GM12872 (cell line): Measurements from ENCODE around the gene ZSCAN18.

Experiments
- TF ChIP-seq, protein P1 (sequence below): IDR thresholded peaks from 3 replicates; pipeline ENCODE4 v1.5.1; 2011; ENCODE audit warnings: low read depth, mild to moderate bottlenecking, low read length, moderate library complexity; ENCODE audit not compliant: insufficient read depth

Gene ZSCAN18

DNA sequence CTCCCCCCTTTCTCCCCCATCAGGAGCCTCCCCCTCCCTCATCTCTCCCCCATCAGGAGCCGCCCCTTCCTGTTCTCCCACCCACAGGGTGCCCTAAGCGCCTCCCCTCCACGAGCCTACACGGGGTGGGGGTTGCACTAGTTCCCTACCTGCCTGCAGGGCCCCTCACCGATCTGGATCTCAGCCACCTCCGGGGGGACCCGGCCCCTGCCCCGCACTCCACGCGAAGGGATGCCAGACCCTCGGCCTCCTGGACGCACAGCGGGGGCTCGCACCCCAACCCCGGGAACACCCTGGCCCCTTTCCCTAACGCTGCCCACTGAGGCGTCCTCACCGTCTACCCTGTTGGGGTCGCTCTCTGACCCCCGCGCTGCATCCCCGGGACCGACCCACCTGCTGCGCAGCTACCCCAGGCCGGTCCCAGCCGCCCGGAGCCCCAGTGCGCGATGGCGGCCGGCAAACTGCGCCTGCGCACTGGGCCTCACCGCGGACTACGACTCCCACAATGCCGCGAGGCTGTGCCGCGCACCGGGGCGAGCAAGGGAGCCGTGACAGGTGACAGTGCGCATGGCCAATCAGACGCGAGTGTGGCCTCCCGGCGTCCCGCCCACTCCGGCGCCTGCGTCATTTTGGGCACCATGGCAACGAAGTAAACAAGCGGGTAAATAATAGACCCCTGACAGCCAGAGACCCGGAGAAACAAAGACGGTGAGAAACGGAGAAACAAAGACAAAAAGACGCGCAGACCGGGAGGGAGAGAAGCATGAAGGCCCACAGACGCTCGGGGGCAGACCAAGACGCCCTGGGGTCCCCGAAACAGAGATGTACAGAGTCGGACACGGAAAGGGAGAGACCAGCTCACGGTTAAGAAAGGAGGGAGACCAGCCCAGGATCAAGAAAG, at the start of gene ZSCAN18:
Gene ZSCAN18, minus strand, starts transcription at position 451 of the 901 bp plus-strand sequence. CDS start 7,964 bp downstream, outside the sequence.
- TF ChIP-seq, protein P1, sequence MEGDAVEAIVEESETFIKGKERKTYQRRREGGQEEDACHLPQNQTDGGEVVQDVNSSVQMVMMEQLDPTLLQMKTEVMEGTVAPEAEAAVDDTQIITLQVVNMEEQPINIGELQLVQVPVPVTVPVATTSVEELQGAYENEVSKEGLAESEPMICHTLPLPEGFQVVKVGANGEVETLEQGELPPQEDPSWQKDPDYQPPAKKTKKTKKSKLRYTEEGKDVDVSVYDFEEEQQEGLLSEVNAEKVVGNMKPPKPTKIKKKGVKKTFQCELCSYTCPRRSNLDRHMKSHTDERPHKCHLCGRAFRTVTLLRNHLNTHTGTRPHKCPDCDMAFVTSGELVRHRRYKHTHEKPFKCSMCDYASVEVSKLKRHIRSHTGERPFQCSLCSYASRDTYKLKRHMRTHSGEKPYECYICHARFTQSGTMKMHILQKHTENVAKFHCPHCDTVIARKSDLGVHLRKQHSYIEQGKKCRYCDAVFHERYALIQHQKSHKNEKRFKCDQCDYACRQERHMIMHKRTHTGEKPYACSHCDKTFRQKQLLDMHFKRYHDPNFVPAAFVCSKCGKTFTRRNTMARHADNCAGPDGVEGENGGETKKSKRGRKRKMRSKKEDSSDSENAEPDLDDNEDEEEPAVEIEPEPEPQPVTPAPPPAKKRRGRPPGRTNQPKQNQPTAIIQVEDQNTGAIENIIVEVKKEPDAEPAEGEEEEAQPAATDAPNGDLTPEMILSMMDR: no peak

DNA sequence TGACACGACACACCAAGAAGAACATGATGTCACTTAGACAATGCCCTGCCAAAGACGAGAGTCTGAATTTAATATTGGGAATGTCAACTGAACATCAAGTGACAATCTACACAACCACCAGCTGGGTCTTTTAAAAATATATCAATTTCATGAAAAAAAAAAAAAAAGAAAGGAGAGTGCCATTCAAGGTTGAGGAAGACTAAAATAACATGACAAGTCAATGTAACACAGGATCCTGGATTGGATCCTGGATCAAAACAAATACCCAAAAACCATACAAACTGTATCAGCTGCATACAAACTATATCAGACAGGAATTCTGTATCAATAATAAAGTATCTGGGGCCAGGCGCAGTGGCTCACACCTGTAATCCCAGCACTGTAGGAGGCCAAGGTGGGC, 47.8 kb upstream of the ZSCAN18 start:
- TF ChIP-seq, protein P1: no peak

- TF ChIP-seq, protein P1: no peak
Observed at GRCh38 chr19:58134244-58134643, 36.2 kb upstream of the ZSCAN18 start.

GRCh38 chr19:58129284-58129683, 31.3 kb upstream of the ZSCAN18 start:
- TF ChIP-seq, protein P1: no peak

GRCh38 chr19:58128041-58128685, 30.1 kb upstream of the ZSCAN18 start:
- TF ChIP-seq, protein P1: no peak

DNA sequence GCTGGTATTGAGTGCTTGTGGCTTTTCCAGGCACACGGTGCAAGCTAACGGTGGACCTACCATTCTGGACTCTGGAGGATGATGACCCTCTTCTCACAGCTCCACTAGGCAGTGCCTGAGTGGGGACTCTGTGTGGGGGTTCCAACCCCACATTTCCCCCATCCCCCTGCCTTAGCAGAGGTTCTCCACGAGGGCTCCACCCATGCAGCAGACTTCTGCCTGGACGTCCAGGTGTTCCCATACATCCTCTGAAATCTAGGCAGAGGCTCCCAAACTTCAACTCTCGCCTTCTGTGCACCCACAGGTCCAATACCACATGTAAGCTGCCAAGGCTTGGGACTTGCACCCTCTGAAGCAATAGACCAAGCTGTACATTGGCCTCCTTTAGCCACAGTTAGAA, 25.3 kb upstream of the ZSCAN18 start:
- TF ChIP-seq, protein P1: no peak

DNA sequence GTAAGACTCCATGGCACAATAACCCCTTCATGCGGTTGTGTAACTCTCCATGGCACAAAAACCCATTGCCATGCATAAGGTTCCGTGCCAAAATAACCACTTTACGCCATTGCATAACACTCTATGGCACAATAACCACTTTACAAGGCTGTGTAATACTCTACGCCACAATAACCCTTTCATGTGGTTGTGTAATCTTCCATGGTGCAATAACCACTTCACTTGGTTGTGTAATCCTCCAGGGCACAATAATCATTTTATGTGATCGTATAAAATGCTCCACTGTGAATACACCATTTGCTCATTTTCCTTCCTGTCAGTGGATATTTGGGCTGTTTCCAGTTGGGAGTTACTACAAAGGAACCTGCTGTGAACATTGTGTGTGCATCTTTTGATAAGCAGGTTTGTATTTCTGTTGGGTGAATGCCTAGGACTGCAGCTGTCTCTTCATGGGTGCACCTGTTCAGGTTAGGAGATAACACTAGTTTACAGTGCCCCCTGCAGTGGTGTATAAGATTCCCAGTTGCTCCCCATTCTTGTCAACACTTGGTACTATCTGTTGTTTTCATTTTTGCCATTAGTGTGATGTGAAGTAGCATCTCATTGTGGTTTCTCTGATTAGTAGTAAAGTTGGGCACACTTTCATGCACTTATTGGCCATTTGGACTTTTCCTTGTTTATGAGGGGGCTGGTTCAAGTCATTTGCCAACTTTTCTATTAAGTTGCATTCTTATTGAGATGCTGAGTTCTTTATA, 21.1 kb upstream of the ZSCAN18 start:
- TF ChIP-seq, protein P1: no peak
